Neural progenitor cell (in vitro differentiated cells): ENCODE results near the gene CAAP1.

ENCODE experiments used
- EZH2 ChIP-seq: fragments of 200-600 bp; sonication (generic); IDR thresholded peaks from 2 replicates; pipeline ENCODE4 v1.6.1; 2017; ENCODE audit warnings: antibody characterized with exemption, mild to moderate bottlenecking, moderate library complexity
- EZH2phosphoT487 ChIP-seq: fragments of 200-600 bp; sonication (generic); IDR thresholded peaks from 2 replicates; pipeline ENCODE4 v1.6.1; 2017; ENCODE audit warnings: antibody characterized with exemption
- TF ChIP-seq, protein P1 (sequence below): fragments of 200-600 bp; sonication (generic); IDR thresholded peaks from 2 replicates; pipeline ENCODE4 v1.5.1; 2017; ENCODE audit warnings: antibody characterized with exemption, mild to moderate bottlenecking

GRCh38 chr9:26809795-26810194, 82.8 kb downstream of the CAAP1 start:
- TF ChIP-seq, protein P1, sequence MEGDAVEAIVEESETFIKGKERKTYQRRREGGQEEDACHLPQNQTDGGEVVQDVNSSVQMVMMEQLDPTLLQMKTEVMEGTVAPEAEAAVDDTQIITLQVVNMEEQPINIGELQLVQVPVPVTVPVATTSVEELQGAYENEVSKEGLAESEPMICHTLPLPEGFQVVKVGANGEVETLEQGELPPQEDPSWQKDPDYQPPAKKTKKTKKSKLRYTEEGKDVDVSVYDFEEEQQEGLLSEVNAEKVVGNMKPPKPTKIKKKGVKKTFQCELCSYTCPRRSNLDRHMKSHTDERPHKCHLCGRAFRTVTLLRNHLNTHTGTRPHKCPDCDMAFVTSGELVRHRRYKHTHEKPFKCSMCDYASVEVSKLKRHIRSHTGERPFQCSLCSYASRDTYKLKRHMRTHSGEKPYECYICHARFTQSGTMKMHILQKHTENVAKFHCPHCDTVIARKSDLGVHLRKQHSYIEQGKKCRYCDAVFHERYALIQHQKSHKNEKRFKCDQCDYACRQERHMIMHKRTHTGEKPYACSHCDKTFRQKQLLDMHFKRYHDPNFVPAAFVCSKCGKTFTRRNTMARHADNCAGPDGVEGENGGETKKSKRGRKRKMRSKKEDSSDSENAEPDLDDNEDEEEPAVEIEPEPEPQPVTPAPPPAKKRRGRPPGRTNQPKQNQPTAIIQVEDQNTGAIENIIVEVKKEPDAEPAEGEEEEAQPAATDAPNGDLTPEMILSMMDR: no peak
- TF ChIP-seq EZH2phosphoT487: no peak
- TF ChIP-seq EZH2: no peak
